IMR-90 (cell line): ENCODE measurements around the gene KLRF2. TPM values are rescaled to one million over a fixed set of nuclear protein-coding genes. Genes with fewer than 3 reads are reported as not detected.
"Not testable (repeated sequence)": the region's sequence is repeated elsewhere in the genome, so short reads cannot be mapped to it uniquely, and the experiment has no call there.

Experiments
- ATAC-seq: fragments of 200-7000 bp; cut with Tn5 transposase; 2 replicates; pipeline ENCODE4 v1.9.1; 2020; ENCODE audit warnings: low read depth, mild to moderate bottlenecking, moderate library complexity
- BruUV-seq: library from RNA; stranded (reverse); fragments of 400-500 nt; replicated peaks from 2 replicates; lab custom pipeline; 2021; lab: Mats Ljungman, UMichigan
- CTCF ChIA-PET: fragments of 300-600 bp; formaldehyde crosslinking; extraction: SDS; loops from one replicate; lab custom pipeline; 2021; ENCODE audit warnings: antibody characterized with exemption; lab: Yijun Ruan, JAX
- POLR2A ChIA-PET: fragments of 300-600 bp; sonication (Branson Sonifier 250); formaldehyde crosslinking; loops from one replicate; lab custom pipeline; 2022; ENCODE audit warnings: antibody characterized with exemption; ENCODE audit not compliant: unreplicated experiment; lab: Charles Lee
- DNase-seq: peaks from one replicate; pipeline ENCODE4 v3.0.0; 2013
- H2AFZ ChIP-seq: replicated peaks from 2 replicates; pipeline ENCODE3; 2013; ENCODE audit warnings: low read length, mild to moderate bottlenecking; ENCODE audit not compliant: poor library complexity
- H2AK5ac ChIP-seq: 2 replicates; pipeline ENCODE4 v1.6.1; 2013; ENCODE audit warnings: low read depth, low read length, inconsistent platforms
- H2AK9ac ChIP-seq: replicated peaks from 2 replicates; pipeline ENCODE3; 2013; ENCODE audit warnings: mild to moderate bottlenecking, low read depth, low read length, moderate library complexity; ENCODE audit not compliant: poor library complexity
- H2BK120ac ChIP-seq: 2 replicates; pipeline ENCODE4 v1.6.1; 2013; ENCODE audit warnings: low read depth, low read length, inconsistent platforms
- H2BK15ac ChIP-seq: 3 replicates; pipeline ENCODE4 v1.6.1; 2013; ENCODE audit warnings: low read depth, low read length, inconsistent platforms
- H2BK20ac ChIP-seq: 2 replicates; pipeline ENCODE4 v1.6.1; 2013; ENCODE audit warnings: low read depth, mild to moderate bottlenecking, inconsistent platforms, low read length, moderate library complexity
- H2BK5ac ChIP-seq: 2 replicates; pipeline ENCODE4 v1.6.1; 2013; ENCODE audit warnings: mild to moderate bottlenecking, low read depth, low read length, inconsistent platforms; ENCODE audit not compliant: poor library complexity, severe bottlenecking
- H3K14ac ChIP-seq: replicated peaks from 2 replicates; pipeline ENCODE4 v1.6.1; 2013; ENCODE audit warnings: low read depth, low read length, inconsistent platforms
- H3K18ac ChIP-seq: 2 replicates; pipeline ENCODE4 v1.6.1; 2013; ENCODE audit warnings: low read depth, low read length, control low read depth
- H3K23ac ChIP-seq: 2 replicates; pipeline ENCODE4 v1.6.1; 2013; ENCODE audit warnings: low read depth, low read length, inconsistent platforms
- H3K27ac ChIP-seq: 2 replicates; pipeline ENCODE4 v1.5.1; 2013; ENCODE audit warnings: mild to moderate bottlenecking, control low read depth, low read length; ENCODE audit not compliant: insufficient read depth
- H3K27me3 ChIP-seq: 2 replicates; pipeline ENCODE4 v1.6.1; 2013; ENCODE audit warnings: low read length; ENCODE audit not compliant: control insufficient read depth, insufficient read depth
- H3K36me3 ChIP-seq: 2 replicates; pipeline ENCODE4 v1.6.1; 2013; ENCODE audit warnings: low read length, mixed read lengths; ENCODE audit not compliant: control insufficient read depth, insufficient read depth
- H3K4ac ChIP-seq: 2 replicates; pipeline ENCODE4 v1.6.1; 2013; ENCODE audit warnings: low read depth, low read length, inconsistent platforms
- H3K4me1 ChIP-seq: 2 replicates; pipeline ENCODE4 v1.6.1; 2013; ENCODE audit warnings: low read length, mixed read lengths; ENCODE audit not compliant: control insufficient read depth, insufficient read depth
- H3K4me2 ChIP-seq: 2 replicates; pipeline ENCODE4 v1.6.1; 2013; ENCODE audit warnings: low read depth, mild to moderate bottlenecking, control low read depth, low read length, moderate library complexity
- H3K4me3 ChIP-seq: 2 replicates; pipeline ENCODE4 v1.5.1; 2013; ENCODE audit warnings: low read depth, mild to moderate bottlenecking, control low read depth, low read length, moderate library complexity; ENCODE audit not compliant: insufficient read depth
- H3K56ac ChIP-seq: 2 replicates; pipeline ENCODE4 v1.6.1; 2013; ENCODE audit warnings: low read length, inconsistent platforms; ENCODE audit not compliant: insufficient read depth; ENCODE audit errors: extremely low read depth
- H3K79me1 ChIP-seq, 2 experiments: 2 replicates each; pipeline ENCODE4 v1.6.1; 2013; ENCODE audit warnings: low read length in 2 of 2, inconsistent platforms in 1 of 2, low read depth in 1 of 2
- H3K9ac ChIP-seq: 2 replicates; pipeline ENCODE4 v1.6.1; 2013; ENCODE audit warnings: low read depth, low read length, control low read depth
- H3K9me1 ChIP-seq: 2 replicates; pipeline ENCODE4 v1.6.1; 2013; ENCODE audit warnings: low read length, inconsistent platforms; ENCODE audit not compliant: insufficient read depth
- H3K9me3 ChIP-seq: 2 replicates; pipeline ENCODE4 v1.6.1; 2013; ENCODE audit warnings: low read length; ENCODE audit not compliant: control insufficient read depth, insufficient read depth
- H4K20me1 ChIP-seq: 2 replicates; pipeline ENCODE4 v1.6.1; 2013; ENCODE audit warnings: low read length, inconsistent platforms; ENCODE audit not compliant: insufficient read depth
- H4K5ac ChIP-seq: 2 replicates; pipeline ENCODE4 v1.6.1; 2013; ENCODE audit warnings: mild to moderate bottlenecking, low read depth, low read length, control low read depth
- H4K8ac ChIP-seq, 2 experiments: 2 replicates each; pipeline ENCODE4 v1.6.1; 2013; ENCODE audit warnings: low read depth in 2 of 2, low read length in 2 of 2, control low read depth in 1 of 2, inconsistent platforms in 1 of 2
- H4K91ac ChIP-seq: 2 replicates; pipeline ENCODE4 v1.6.1; 2013; ENCODE audit warnings: low read depth, low read length, inconsistent platforms; ENCODE audit not compliant: insufficient read depth
- WGBS, 2 experiments: methylation state at CpG; one replicate each; pipeline versions ENCODE4 v1.1.5 to v1.1.7; 2013; ENCODE audit warnings: missing lambda C conversion rate in 2 of 2; ENCODE audit not compliant: insufficient read length in 1 of 2; ENCODE audit errors: extremely low coverage in 2 of 2; 5-methylcytosine and 5-hydroxymethylcytosine counted together
- dilution Hi-C: fragments of 300-500 bp; cut with HindIII; formaldehyde crosslinking; loops from one replicate; pipeline ENCODE4 v1.14.3; 2018; ENCODE audit warnings: low sequenced_read_pairs; ENCODE audit not compliant: unreplicated experiment
- in situ Hi-C: fragments of 300-500 bp; cut with MboI; formaldehyde crosslinking; loops from 3 replicates; pipeline ENCODE4 v1.14.3; 2019; ENCODE audit warnings: low sequenced_read_pairs, inconsistent platforms, mixed read lengths
- intact Hi-C: fragments of 100-400 bp; cut with micrococcal nuclease; formaldehyde crosslinking; loops from 2 replicates; pipeline ENCODE4 v1.10.0; 2022
- polyA plus RNA-seq, 3 experiments: library from polyadenylated mRNA; depleted of rRNA; stranded (reverse); fragments of >200 nt; gene quantifications; 2 replicates each; pipeline ENCODE4 v1.2.3, GENCODE V29; 2012; ENCODE audit warnings: low replicate concordance in 1 of 3
- total RNA-seq: library from RNA; depleted of rRNA; stranded (reverse); fragments of >200 nt; gene quantifications from 2 replicates; pipeline ENCODE4 v1.2.3, GENCODE V29; 2012

KLRF2 gene
- total and polyA plus RNA-seq, 2 of the 4 experiments (the other 2 are of a cell fraction), result not detected

GRCh38 chr12:9876120-9876519 lies 5.2 kb upstream of the KLRF2 start:
- H2AK9ac ChIP-seq, H4K20me1 ChIP-seq, H3K27me3 ChIP-seq, H3K9ac ChIP-seq, H2BK5ac ChIP-seq, H3K79me1 ChIP-seq, H2BK120ac ChIP-seq, H3K9me3 ChIP-seq, H3K36me3 ChIP-seq, H3K4me3 ChIP-seq, H2BK20ac ChIP-seq, H2BK15ac ChIP-seq, H2AFZ ChIP-seq, H3K9me1 ChIP-seq, in situ Hi-C loops, intact Hi-C loops, H3K23ac ChIP-seq, H3K14ac ChIP-seq, ATAC-seq, H4K91ac ChIP-seq, CTCF ChIA-PET, H3K27ac ChIP-seq, H4K5ac ChIP-seq, POLR2A ChIA-PET, H4K8ac ChIP-seq, H3K4ac ChIP-seq, H3K56ac ChIP-seq, dilution Hi-C loops, DNase-seq, H3K18ac ChIP-seq, H3K4me2 ChIP-seq, H2AK5ac ChIP-seq, BruUV-seq, H3K4me1 ChIP-seq: not testable (repeated sequence)
- 87% methylated on average over 3 of the region's 26 CpGs; no CpG with 5 or more reads in 1 of the 2 experiments for WGBS, 2 experiments
